Tracheal epithelial cell (primary cell): Measurements from ENCODE around the gene MRPL32. TPM values are rescaled to one million over a fixed set of nuclear protein-coding genes. Genes with fewer than 3 reads are reported as not detected.

Experiments
- total RNA-seq: library from RNA; depleted of rRNA; stranded (reverse); fragments of >200 nt; gene quantifications from 2 replicates; pipeline ENCODE4 v1.2.1, GENCODE V29; 2014

Gene MRPL32
- 61.0 and 63.6 TPM in 2 replicates for total RNA-seq

GRCh38 chr7:42931834-42932651 is at the start of gene MRPL32, which contains the start of gene PSMA2:
Gene MRPL32 (plus strand): TSS chr7:42932376. CDS start chr7:42932387, 11 bp downstream.
Gene PSMA2 (minus strand): TSS chr7:42932174. CDS start chr7:42932158, 16 bp downstream.

GRCh38 chr7:42911454-42912447 is 20.4 kb upstream of the MRPL32 start, which contains the start of gene C7orf25:
Gene C7orf25 (minus strand): TSS chr7:42912070. CDS start chr7:42910900, 1,170 bp downstream.

Other genes starting within 250 kb of the MRPL32 start
- gene C7orf25, start 20.3 kb upstream of the MRPL32 start, total RNA-seq, result 3.9 and 4.5 TPM in 2 replicates
- gene PSMA2, start 202 bp upstream of the MRPL32 start, total RNA-seq, result 58.4 and 66.5 TPM in 2 replicates
- gene HECW1, start 180.3 kb downstream of the MRPL32 start, total RNA-seq, result not detected in 2 replicates